Endothelial cell of umbilical vein (primary cell): ENCODE data around the gene ELP4. TPM values are rescaled to one million over a fixed set of nuclear protein-coding genes. Genes with fewer than 3 reads are reported as not detected.

Experiments
- BruUV-seq: library from RNA; stranded (reverse); fragments of 400-500 nt; replicated peaks from 2 replicates; lab custom pipeline; 2021; lab: Mats Ljungman, UMichigan
- CTCF ChIA-PET: fragments of 300-600, 350-600 bp; sonication (Branson Sonifier 250); formaldehyde crosslinking; loops from one replicate; lab custom pipeline; 2021; ENCODE audit warnings: antibody characterized with exemption, inconsistent platforms; lab: Charles Lee
- POLR2A ChIA-PET: fragments of 300-600, 350-600 bp; sonication (Branson Sonifier 250); formaldehyde crosslinking; loops from one replicate; lab custom pipeline; 2021; ENCODE audit warnings: antibody characterized with exemption, inconsistent platforms; lab: Charles Lee
- DNase-seq: peaks from one replicate; pipeline ENCODE4 v3.0.0-alpha.2; 2011; ENCODE audit warnings: low read depth, low spot score
- FAIRE-seq: peaks from 2 replicates; lab custom pipeline; 2011; peaks lifted over from hg19 to GRCh38; lab: Jason Lieb, UNC
- H2AFZ ChIP-seq: 2 replicates; pipeline ENCODE4 v1.6.0; 2012; ENCODE audit warnings: low read depth, low read length, control low read depth, inconsistent platforms
- H3K27ac ChIP-seq: 2 replicates; pipeline ENCODE4 v1.5.1; 2011; ENCODE audit warnings: low read depth, mild to moderate bottlenecking, control low read depth, low read length, moderate library complexity; ENCODE audit not compliant: insufficient read depth
- H3K27me3 ChIP-seq, 2 experiments: 2 replicates each; pipeline versions ENCODE4 v1.6.0 to v1.6.1; 2011; ENCODE audit warnings: low read length in 2 of 2, mixed read lengths in 1 of 2; ENCODE audit not compliant: control insufficient read depth in 2 of 2, insufficient read depth in 2 of 2
- H3K36me3 ChIP-seq, 2 experiments: 2 replicates in 1 of 2; 3 replicates in 1 of 2; pipeline ENCODE4 v1.5.1; 2011; ENCODE audit warnings: low read length in 2 of 2, mild to moderate bottlenecking in 1 of 2, moderate library complexity in 1 of 2; ENCODE audit not compliant: control insufficient read depth in 2 of 2, insufficient read depth in 2 of 2; ENCODE audit errors: extremely low read depth in 1 of 2
- H3K4me1 ChIP-seq: 3 replicates; pipeline ENCODE4 v1.5.1; 2011; ENCODE audit warnings: mild to moderate bottlenecking, low read length; ENCODE audit not compliant: control insufficient read depth, insufficient read depth; ENCODE audit errors: extremely low read depth
- H3K4me2 ChIP-seq: 2 replicates; pipeline ENCODE4 v1.6.1; 2011; ENCODE audit warnings: low read length, control low read depth, mixed read lengths; ENCODE audit not compliant: insufficient read depth
- H3K4me3 ChIP-seq, 3 experiments: fragments of 200-600 bp in 1 of 3; sonication (generic), shearing (Covaris generic) in 1 of 3; replicated peaks in 1 of 3; 2 replicates each; pipeline ENCODE4 v1.5.1; 2011 to 2016; ENCODE audit warnings: control low read depth in 3 of 3, low read length in 3 of 3, mild to moderate bottlenecking in 2 of 3, inconsistent platforms in 1 of 3, low read depth in 1 of 3, moderate library complexity in 1 of 3; ENCODE audit not compliant: insufficient read depth in 1 of 3
- H3K79me2 ChIP-seq: 2 replicates; pipeline ENCODE4 v1.6.0; 2012; ENCODE audit warnings: low read length, inconsistent platforms; ENCODE audit not compliant: control insufficient read depth, insufficient read depth
- H3K9ac ChIP-seq: replicated peaks from 2 replicates; pipeline ENCODE3; 2011; ENCODE audit warnings: low read length, control low read depth; ENCODE audit not compliant: insufficient read depth; ENCODE audit errors: extremely low read depth
- H3K9me1 ChIP-seq: replicated peaks from 3 replicates; pipeline ENCODE4 v1.6.0; 2011; ENCODE audit warnings: mild to moderate bottlenecking, low read length; ENCODE audit not compliant: control insufficient read depth, insufficient read depth; ENCODE audit errors: extremely low read depth
- H3K9me3 ChIP-seq: replicated peaks from 2 replicates; pipeline ENCODE4 v1.5.1; 2012; ENCODE audit warnings: low read length, inconsistent platforms; ENCODE audit not compliant: control insufficient read depth, insufficient read depth
- H4K20me1 ChIP-seq: replicated peaks from 2 replicates; pipeline ENCODE3; 2011; ENCODE audit warnings: mild to moderate bottlenecking, low read length; ENCODE audit not compliant: control insufficient read depth, insufficient read depth; ENCODE audit errors: extremely low read depth
- CTCF ChIP-seq, 2 donors: IDR thresholded peaks; 1 replicate in 1 of 2; 2 replicates in 1 of 2; pipeline ENCODE4 v1.5.1; 2011; ENCODE audit warnings: low read length in 2 of 2, mild to moderate bottlenecking in 2 of 2, moderate library complexity in 2 of 2, control low read depth in 1 of 2, inconsistent platforms in 1 of 2, low read depth in 1 of 2; ENCODE audit not compliant: insufficient read depth in 1 of 2; ENCODE audit errors: extremely low read depth in 1 of 2
- EZH2 ChIP-seq: IDR thresholded peaks from 2 replicates; pipeline ENCODE4 v1.6.1; 2012; ENCODE audit warnings: borderline replicate concordance, low read depth, mild to moderate bottlenecking, moderate library complexity, low read length, inconsistent platforms; ENCODE audit not compliant: severe bottlenecking
- FOS ChIP-seq: IDR thresholded peaks from 2 replicates; pipeline ENCODE4 v1.6.1; 2011; ENCODE audit warnings: mild to moderate bottlenecking, low read length, moderate library complexity, borderline replicate concordance; ENCODE audit not compliant: insufficient read depth
- GATA2 ChIP-seq: IDR thresholded peaks from 2 replicates; pipeline ENCODE4 v1.7.0; 2011; ENCODE audit warnings: low read depth, mild to moderate bottlenecking, moderate library complexity, mixed read lengths, low read length; ENCODE audit not compliant: insufficient read length, insufficient read depth
- JUN ChIP-seq: IDR thresholded peaks from 2 replicates; pipeline ENCODE4 v1.6.1; 2011; ENCODE audit warnings: borderline replicate concordance, low read depth; ENCODE audit not compliant: insufficient read length, insufficient read depth
- MAX ChIP-seq: IDR thresholded peaks from 2 replicates; pipeline ENCODE4 v1.6.1; 2011; ENCODE audit not compliant: insufficient read depth, insufficient read length
- MYC ChIP-seq: IDR thresholded peaks from one replicate; pipeline ENCODE4 v1.6.1; 2011; ENCODE audit warnings: mild to moderate bottlenecking, low read depth, low read length
- POLR2A ChIP-seq: IDR thresholded peaks from 2 replicates; pipeline ENCODE4 v1.6.1; 2012; ENCODE audit warnings: low read depth, mild to moderate bottlenecking, control low read depth, low read length
- POLR2AphosphoS5 ChIP-seq: IDR thresholded peaks from 2 replicates; pipeline ENCODE4 v1.6.1; 2012; ENCODE audit warnings: low read depth, mild to moderate bottlenecking, control low read depth, low read length, moderate library complexity; ENCODE audit not compliant: insufficient read depth
- dilution Hi-C: fragments of 300-500 bp; cut with MboI; formaldehyde crosslinking; loops from one replicate; pipeline ENCODE4 v1.15.0; 2019; ENCODE audit warnings: low sequenced_read_pairs; ENCODE audit not compliant: extremely low pct_ligation_motif_present
- intact Hi-C: fragments of 100-400 bp; cut with micrococcal nuclease; formaldehyde crosslinking; loops from one replicate; pipeline ENCODE4 v1.10.0; 2022
- polyA plus RNA-seq, 4 experiments: library from polyadenylated mRNA; depleted of rRNA in 3 of 4; stranded (reverse) in 3 of 4; unstranded in 1 of 4; fragments of >200 nt; gene quantifications; 2 replicates each; pipeline versions ENCODE4 v1.2.1 to v1.2.3, GENCODE V29; 2011 to 2012; ENCODE audit warnings: missing spikeins in 1 of 4
- total RNA-seq: library from RNA; stranded (reverse); gene quantifications from 2 replicates; pipeline ENCODE4 v1.2.3, GENCODE V29; 2021

Gene ELP4
- total and polyA plus RNA-seq, 2 donors (not counting 3 experiments of a cell fraction or from before 2014, with no cell fraction given), result 11.6 to 16.3 TPM

GRCh38 chr11:31702966-31703365 lies 193.4 kb downstream of the ELP4 start:
- H3K9me1 ChIP-seq, result no peaks in the 10 kb centered on the region
- ChIA-PET POLR2A (no interaction called here), CTCF (interaction anchor here (1.2 to 3.4 kb wide), 3 partner anchors 9 to 61 kb away, joined by 4 to 12 read pairs (median 6); no protein-coding TSS in a partner anchor)
- BruUV-seq, result no TSS peak
- H3K9ac ChIP-seq, result no peak overlapping the region
- DNase-seq (no peak), FAIRE-seq (peak; percentile 12)
- H3K27ac ChIP-seq, result no peak overlapping the region
- no peaks in the 10 kb centered on the region for H3K4me1 ChIP-seq
- no peak overlapping the region for H3K4me2 ChIP-seq
- H3K4me3 ChIP-seq, result no peak overlapping the region
- no peaks in the 10 kb centered on the region for H3K9me3 ChIP-seq
- intact Hi-C loops, result no loop called here
- no peaks in the 10 kb centered on the region for H3K36me3 ChIP-seq
- H3K27me3 ChIP-seq, result no peaks in the 10 kb centered on the region
- no peak overlapping the region for H2AFZ ChIP-seq
- dilution Hi-C loops, result no loop called here
- no peaks in the 10 kb centered on the region for H4K20me1 ChIP-seq
- H3K79me2 ChIP-seq, result no peaks in the 10 kb centered on the region
- TF ChIP-seq POLR2A, result no peak
- no peak for TF ChIP-seq MAX
- no peak for TF ChIP-seq MYC

GRCh38 chr11:31706357-31706756 lies 196.8 kb downstream of the ELP4 start:
- Histone ChIP-seq H4K20me1 (no peaks in the 10 kb centered on the region), H3K4me3 (no peak overlapping the region), H2AFZ (no peak overlapping the region), H3K79me2 (no peaks in the 10 kb centered on the region), H3K9me1 (no peaks in the 10 kb centered on the region), H3K9me3 (no peaks in the 10 kb centered on the region), H3K36me3 (no peaks in the 10 kb centered on the region), H3K4me1 (no peaks in the 10 kb centered on the region), H3K27me3 (no peaks in the 10 kb centered on the region), H3K9ac (no peak overlapping the region), H3K27ac (no peak overlapping the region), H3K4me2 (no peak overlapping the region)
- DNase-seq, result no peak
- BruUV-seq, result no TSS peak
- dilution Hi-C loops (no loop called here), intact Hi-C loops (no loop called here)
- no peak for FAIRE-seq
- POLR2A ChIA-PET, result no interaction called here
- TF ChIP-seq JUN (no peak), FOS (no peak), CTCF (IDR thresholded peaks at IDR 0.05; ENCODE audit: extremely low read depth in 1 of 2, insufficient read depth in 1 of 2, low read depth in 1 of 2, low read length in 2 of 2) (no peak), POLR2A (no peak), GATA2 (no peak), MAX (no peak), MYC (no peak), EZH2 (no peak), POLR2AphosphoS5 (no peak)
- CTCF ChIA-PET, result no interaction called here
